VCaP (cell line): ENCODE measurements around the gene NRXN2.

Experiments
- H3K27ac ChIP-seq: fragments of 450-650 bp; 2 replicates; pipeline ENCODE4 v1.5.1; 2017
- CTCF ChIP-seq: fragments of 450-650 bp; conservative IDR thresholded peaks from 2 replicates; pipeline ENCODE4 v1.5.1; 2017; ENCODE audit warnings: mild to moderate bottlenecking, moderate library complexity

Gene NRXN2

GRCh38 chr11:64762277-64762673 lies 39.3 kb upstream of the NRXN2 start:
- H3K27ac ChIP-seq = peak overlapping the region; percentile 36
- TF ChIP-seq CTCF = no peak

GRCh38 chr11:64760759-64761420 lies 37.9 kb upstream of the NRXN2 start:
- peak overlapping the region; percentile 36; the same call in 1 of the 2 replicates for H3K27ac ChIP-seq
- no peak for TF ChIP-seq CTCF

GRCh38 chr11:64759722-64760719 lies 37.0 kb upstream of the NRXN2 start, which contains the start of gene PYGM:
Gene PYGM (minus strand): TSS chr11:64759974. CDS start chr11:64759898, 76 bp downstream.
- peak within 1 kb of the TSS; percentile 36 for H3K27ac ChIP-seq

GRCh38 chr11:64759131-64759721 lies 36.2 kb upstream of the NRXN2 start:
- peak overlapping the region; percentile 36; the same call in 1 of the 2 replicates for H3K27ac ChIP-seq
- no peak for TF ChIP-seq CTCF

More at GRCh38 chr11:64759722-64760719, 37.0 kb upstream of the NRXN2 start, which contains the start of gene PYGM:
- TF ChIP-seq CTCF = no peak

- TF ChIP-seq CTCF = no peak
- H3K27ac ChIP-seq = no peak overlapping the region
Measured at GRCh38 chr11:64758330-64759079, 35.5 kb upstream of the NRXN2 start.

GRCh38 chr11:64757549-64758329 lies 34.7 kb upstream of the NRXN2 start:
- H3K27ac ChIP-seq = no peak overlapping the region
- TF ChIP-seq CTCF = no peak
